Activated CD4-positive, alpha-beta T cell treated with anti-CD3 and anti-CD28 coated beads for 48 hours (primary cell): ENCODE data around the gene AVPR2.

Experiments
- DNase-seq: peaks from one replicate; pipeline ENCODE4 v3.0.0-alpha.2; 2020

AVPR2 gene

GRCh38 chrX:153934762-153935325 lies 30.4 kb downstream of the AVPR2 start, which contains the start of gene NAA10:
Gene NAA10, minus strand, starts transcription at chrX:153935037. Its CDS starts 133 bp downstream, at chrX:153934904.
- peak; percentile 61 for DNase-seq

DNA sequence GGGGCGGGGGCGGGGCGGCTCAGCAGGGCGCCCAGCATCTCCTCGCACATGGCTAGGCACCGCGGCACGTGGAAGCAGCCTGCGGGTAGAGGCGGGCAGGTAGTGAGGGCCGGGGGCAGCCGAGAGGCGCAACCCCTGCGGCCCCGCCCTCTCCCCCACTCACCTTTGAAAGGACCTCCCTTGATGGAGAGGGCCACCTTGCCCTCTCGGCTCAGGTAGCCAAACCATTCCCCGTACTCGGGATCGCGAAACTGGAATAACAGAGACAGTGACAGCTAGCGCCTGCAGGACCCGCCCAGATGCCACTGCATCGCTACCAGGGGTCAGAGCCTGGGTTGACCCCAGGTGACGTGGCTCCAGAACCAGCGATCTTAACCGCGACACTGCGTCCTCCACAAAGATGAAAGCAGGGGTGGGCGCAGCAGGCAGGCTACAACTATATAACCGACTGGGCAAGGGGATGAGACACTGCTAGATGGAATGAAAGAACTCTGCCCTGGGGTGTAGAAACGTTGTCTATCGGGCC lies 30.9 kb downstream of the AVPR2 start:
- DNase-seq, result no peak

GRCh38 chrX:153937056-153937455 lies 32.6 kb downstream of the AVPR2 start:
- DNase-seq, result no peak

- DNase-seq, result peak; percentile 39
Observed at GRCh38 chrX:153938226-153938786, 33.8 kb downstream of the AVPR2 start.

DNA sequence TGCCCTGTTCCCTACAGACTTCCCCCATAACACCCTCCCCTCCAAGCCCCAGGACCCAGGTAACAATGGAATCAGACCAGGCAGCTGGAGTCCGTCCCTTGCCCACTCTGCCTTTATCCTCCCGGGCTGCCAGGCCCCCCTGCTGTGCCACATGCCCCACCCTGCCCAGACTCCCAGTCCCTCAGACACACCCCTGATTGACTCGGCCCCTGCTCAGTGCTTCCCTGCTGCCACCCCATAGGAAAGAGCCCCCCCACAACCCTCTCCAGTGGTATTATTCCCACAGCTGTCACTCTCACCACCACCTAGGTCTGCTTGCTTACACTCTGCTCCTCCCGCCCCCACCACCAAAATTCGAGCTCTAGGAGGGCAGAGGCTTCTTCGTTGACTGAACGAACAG lies 35.1 kb downstream of the AVPR2 start:
- DNase-seq, result no peak

DNA sequence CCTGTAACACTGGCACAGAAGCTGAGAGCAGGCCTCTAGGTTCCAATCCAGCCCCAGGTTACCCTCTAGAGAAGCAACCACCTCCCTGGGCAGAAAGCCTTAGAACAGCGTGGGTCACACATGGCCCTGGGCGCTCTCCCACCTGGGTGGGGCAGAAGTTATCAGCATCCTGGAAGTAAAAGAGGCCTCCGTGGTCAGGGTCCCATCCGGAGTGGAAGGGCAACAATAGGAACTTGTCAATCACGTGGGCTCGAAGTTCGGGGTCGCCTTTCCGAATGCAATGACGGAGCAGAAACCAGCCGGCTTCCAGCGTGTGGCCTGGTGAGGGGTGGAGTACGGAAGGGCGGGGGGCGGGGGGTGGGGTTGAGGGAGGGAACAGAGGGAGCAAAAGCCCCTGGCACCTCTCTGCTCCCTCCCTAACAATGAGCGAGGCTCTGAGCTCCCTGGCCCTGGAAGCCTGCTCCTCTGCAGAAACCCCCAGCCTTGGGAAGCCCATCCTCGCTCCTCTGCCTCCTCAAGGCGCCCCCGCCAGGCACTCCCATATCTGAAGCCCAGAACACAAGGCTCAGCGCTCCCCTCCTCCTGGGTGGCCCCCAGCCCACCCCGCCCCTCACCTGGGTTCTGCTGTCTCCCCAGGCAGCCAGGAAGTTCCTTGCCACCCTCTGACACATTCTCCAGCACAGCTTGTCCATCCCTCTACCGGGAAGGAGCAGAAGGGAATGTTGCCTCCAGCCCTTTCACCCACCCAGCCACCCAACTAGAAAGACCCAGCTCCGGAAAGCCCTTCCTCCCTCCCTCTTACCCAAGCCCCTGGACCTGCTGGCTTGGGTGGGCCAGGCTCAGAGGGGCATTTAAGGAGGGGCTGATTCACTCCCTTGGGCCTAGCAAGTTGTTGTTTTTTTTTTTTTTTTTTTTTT lies 37.1 kb downstream of the AVPR2 start:
- no peak for DNase-seq

DNA sequence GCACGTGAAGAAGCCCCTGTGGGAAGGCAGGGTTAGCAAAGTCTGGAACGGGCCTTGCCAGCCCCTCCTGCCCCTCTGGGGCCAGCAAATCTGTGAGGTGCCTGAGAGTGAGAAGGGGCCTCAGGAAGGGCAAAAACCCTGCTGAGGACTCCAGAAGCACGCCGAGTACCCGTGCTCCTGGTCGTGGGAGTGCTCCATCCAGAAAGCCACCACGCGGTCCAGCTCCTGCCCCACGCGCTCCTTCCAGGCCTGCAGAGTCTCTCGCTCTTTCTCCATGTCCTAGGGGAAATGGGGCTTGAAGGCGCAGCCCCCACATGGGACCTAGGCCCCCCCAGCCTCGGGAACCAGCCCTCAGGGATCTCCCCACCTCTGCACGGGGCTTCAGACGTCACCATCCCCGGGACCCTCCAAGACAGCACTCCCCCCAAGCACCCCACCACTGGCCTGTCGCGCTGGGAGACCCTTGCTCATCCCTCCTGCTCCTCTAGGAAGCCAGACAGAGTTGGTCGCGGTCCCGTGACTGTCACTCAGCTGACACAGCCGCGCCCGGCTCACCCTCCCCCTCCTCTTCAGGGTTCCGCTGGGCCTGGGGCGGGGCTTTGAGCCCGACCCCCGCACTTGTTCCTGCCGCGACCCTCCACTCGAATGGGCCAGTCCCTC lies 39.8 kb downstream of the AVPR2 start, which contains the start of gene RENBP:
Gene RENBP (minus strand): TSS at position 504 of the 660 bp plus-strand sequence. CDS start 33 bp downstream, at position 471.
- DNase-seq, result peak; percentile 65

GRCh38 chrX:153944800-153945150 lies 40.3 kb downstream of the AVPR2 start:
- DNase-seq, result no peak

- DNase-seq, result no peak
Observed at GRCh38 chrX:153945956-153946943, 41.8 kb downstream of the AVPR2 start.

DNA sequence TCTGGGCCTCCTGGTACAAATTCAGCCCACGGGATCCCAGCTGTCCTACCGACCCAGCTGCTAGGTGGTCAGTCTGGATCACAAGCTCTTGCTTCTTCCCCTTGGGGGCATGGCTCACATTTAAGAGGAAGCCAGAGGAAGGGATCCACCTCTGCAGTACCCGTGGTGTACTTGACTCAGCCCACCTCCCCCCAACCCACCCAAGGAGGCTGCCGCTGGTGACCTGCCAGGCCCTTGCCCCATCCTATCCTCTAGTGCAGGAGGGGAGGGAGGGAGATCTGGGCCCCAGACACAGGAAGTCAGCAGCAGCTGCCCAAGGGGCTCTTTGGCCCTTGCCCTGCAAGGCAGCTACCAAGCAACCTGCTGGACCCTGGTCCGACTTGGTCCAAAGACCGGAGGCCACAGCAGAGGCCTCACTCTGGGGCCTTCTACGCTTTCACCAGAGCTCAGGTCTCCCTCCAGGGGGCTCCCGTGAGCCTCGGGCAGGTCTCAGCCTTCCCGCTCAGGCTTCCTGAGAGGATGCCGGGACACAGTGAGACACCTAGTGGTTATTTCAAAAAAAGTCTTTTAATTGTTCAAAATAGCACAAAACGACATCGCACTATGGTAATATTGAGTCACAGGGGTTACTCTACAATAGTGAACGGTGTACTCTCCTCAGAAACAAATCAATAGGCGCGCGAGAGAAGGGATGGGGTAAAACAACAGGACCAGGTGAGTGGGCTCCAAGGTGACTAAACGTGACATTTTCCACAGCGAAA lies 42.7 kb downstream of the AVPR2 start:
- DNase-seq, result peak; percentile 85

GRCh38 chrX:153948002-153948466 lies 43.6 kb downstream of the AVPR2 start:
- no peak for DNase-seq

DNA sequence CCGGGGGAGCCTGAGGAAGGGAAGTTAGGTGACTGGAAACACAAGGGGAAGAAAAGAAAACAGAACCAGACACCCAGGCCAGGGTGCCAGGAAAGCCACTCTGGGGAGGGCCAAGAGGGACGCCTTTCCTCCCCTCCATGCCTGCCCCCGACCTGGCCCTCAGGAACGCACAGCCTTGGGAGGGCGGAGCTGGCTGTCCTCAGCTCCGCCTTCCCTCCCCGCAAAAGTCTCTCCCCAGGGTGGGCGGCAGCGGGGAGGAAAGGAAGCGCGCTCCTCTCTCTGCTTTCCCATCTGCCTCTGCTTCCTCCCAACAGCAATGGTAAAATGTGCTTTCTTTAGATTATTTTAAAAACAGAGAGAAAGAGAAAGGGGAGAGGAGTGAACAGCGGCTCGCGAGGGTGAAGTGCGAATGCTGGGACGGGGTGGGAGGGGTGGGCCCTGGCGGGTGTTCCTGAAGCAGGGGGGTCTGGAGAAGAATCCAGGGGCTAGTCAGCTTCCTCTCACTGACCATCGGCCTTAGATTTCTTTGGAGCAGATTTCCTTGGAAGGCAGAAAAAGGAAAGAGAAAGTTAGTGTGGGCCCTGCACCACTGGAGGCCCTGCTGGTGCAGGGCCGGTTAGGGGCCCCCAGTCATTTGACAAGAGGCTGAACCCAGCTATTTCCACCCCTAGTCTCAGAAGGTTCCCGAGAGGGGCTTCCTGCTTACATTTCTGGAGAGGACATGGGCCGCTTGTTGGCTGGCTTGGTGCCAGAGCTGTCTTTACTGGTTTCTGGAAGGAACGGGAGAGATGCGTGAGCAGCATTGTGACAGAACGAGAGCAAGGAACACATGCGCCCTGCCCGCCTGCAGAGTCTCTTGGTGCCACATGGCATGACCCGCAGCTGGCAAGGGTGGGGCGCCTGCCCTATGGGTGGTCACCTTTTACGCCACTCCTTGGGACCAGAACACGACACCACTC lies 44.7 kb downstream of the AVPR2 start:
- no peak for DNase-seq

GRCh38 chrX:153950127-153950526 lies 45.7 kb downstream of the AVPR2 start:
- no peak for DNase-seq

DNA sequence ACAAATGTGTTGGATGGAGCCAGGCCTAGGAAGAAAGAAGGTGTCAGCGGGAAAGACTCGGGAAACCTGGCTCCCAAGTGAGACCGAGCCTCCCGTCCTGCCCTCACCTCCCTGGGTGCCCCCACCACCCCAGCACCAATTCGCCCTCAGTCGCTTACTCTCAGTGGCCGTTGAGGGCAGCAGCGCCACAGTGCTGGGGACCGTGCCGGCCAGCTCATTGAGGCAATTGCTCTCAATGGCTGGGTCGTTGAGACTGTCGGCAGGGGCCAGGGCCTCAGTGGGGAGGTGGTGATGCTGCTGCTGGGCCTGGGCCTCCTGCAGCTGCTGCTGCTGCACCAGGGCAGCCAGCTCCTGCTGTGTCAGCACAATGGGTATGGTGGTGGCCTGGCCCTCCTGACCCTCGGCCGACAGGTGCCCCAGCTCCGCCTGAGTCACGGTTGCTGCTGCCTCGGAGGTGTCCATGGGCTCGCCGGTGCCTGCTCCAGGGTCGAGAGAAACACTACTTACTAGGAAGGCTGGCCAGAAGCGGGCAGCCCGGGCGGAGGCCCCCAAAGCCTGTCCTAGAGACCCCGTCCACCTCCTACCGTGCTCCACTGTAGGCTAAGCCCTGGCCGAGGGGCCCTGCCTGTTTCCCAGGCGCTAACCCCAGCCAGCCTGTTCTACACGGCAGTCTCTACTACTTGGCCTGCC lies 47.4 kb downstream of the AVPR2 start:
- no peak for DNase-seq

DNA sequence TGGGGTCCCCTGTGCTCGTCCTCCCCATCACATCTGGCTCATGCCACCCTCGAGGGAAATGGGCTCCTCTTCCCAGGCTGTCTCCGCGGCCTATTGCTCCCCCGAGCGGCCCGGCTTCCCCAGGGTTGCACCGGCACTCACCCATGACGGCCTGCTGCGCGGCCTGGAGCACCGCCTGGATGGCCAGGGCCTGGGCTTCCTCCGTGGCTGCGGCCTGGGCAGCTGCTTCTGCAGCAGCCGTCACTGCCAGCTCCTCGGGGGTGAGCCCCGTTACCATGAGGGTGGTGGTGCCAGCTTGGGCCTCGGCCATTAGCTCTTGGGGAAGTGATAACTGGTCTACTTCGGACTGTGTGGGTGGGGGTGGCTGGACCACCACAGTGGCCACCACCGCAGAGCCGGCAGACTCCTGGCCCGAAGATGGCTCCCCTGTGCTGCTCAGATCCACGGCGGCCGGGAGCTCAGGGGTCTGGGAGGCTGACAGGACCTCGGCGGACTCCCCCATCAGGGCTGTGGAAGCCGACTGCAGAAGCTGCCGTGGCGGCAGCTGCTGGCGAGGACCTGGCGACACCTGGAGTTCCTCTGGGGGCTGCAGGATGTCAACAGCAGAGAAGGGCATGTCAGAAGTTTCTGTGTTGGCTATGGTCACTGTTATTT lies 48.0 kb downstream of the AVPR2 start:
- DNase-seq, result no peak

GRCh38 chrX:153953342-153953830 lies 48.9 kb downstream of the AVPR2 start:
- peak; percentile 84 for DNase-seq

- no peak for DNase-seq
Observed at GRCh38 chrX:153953892-153954557, 49.6 kb downstream of the AVPR2 start.
